Tibial artery (tissue), 4 donors: ENCODE results near the gene DDX31.

Experiments
- DNase-seq, 2 donors: peaks; one replicate each; pipeline ENCODE4 v3.0.0-alpha.2; 2019
- H3K27ac ChIP-seq, 2 donors: fragments of 200-600 bp; sonication (generic) in 1 of 2; 1 replicate in 1 of 2; 2 replicates in 1 of 2; pipeline ENCODE4 v1.5.1; 2018 to 2019; ENCODE audit warnings: mild to moderate bottlenecking in 1 of 2
- H3K27me3 ChIP-seq, 2 donors: fragments of 200-600 bp; sonication (generic) in 1 of 2; one replicate each; pipeline versions ENCODE4 v1.5.1 to v1.6.0; 2016 to 2019
- H3K36me3 ChIP-seq, 3 donors: fragments of 200-600 bp; sonication (generic) in 2 of 3; one replicate each; pipeline ENCODE4 v1.5.1; 2016 to 2019; ENCODE audit warnings: mild to moderate bottlenecking in 2 of 3
- H3K4me1 ChIP-seq, 4 donors: fragments of 200-600 bp; sonication (generic) in 2 of 4; 1 replicate in 3 of 4; 2 replicates in 1 of 4; pipeline ENCODE4 v1.5.1; 2016 to 2019
- H3K4me3 ChIP-seq, 2 donors: fragments of 200-600 bp; sonication (generic) in 1 of 2; 1 replicate in 1 of 2; 2 replicates in 1 of 2; pipeline ENCODE4 v1.5.1; 2018 to 2019; ENCODE audit warnings: mild to moderate bottlenecking in 2 of 2
- H3K9me3 ChIP-seq, 3 donors: fragments of 200-600 bp; sonication (generic) in 1 of 3; one replicate each; pipeline ENCODE4 v1.5.1; 2016 to 2019
- intact Hi-C: fragments of 100-400 bp; cut with DNase I; formaldehyde crosslinking; loops from one replicate; pipeline ENCODE4 v1.15.0; 2023; ENCODE audit warnings: low total_unique reads
- TF ChIP-seq, protein P1 (sequence below), 2 experiments: fragments of 200-600 bp in 1 of 2; fragments of 450-650 bp in 1 of 2; IDR thresholded peaks; one replicate each; pipeline ENCODE4 v1.5.1; 2017 to 2019; ENCODE audit warnings: antibody characterized with exemption in 2 of 2, mild to moderate bottlenecking in 1 of 2, moderate library complexity in 1 of 2

Gene DDX31

DNA sequence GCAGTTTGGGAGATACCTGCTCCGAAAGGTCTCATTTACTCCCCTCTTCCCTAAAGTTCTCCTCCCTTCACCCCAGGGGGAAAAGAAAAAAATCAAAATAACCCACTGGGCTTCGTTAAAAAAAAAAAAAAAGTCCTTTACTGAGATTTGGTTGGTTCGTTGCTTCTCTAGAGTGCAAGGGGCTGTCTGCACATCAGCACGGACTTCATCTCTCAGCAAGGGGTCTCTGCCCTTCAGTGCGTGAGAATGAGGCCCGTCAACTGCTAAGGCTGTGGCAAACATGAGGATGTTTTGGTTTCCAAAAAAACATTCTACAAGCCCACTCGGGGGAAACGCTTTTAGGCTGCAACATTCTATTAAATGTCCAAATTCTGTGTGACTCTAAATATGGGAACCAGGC, 77.3 kb downstream of the DDX31 start:
- no peak overlapping the region for H3K27ac ChIP-seq
- H3K27me3 ChIP-seq = peaks cover 0 to 48% of the 10 kb centered on the region in 2 donors
- H3K4me3 ChIP-seq = no peak overlapping the region
- H3K4me1 ChIP-seq = peaks cover 0 to 18% (median 14%) of the 10 kb centered on the region in 4 donors
- TF ChIP-seq, protein P1, sequence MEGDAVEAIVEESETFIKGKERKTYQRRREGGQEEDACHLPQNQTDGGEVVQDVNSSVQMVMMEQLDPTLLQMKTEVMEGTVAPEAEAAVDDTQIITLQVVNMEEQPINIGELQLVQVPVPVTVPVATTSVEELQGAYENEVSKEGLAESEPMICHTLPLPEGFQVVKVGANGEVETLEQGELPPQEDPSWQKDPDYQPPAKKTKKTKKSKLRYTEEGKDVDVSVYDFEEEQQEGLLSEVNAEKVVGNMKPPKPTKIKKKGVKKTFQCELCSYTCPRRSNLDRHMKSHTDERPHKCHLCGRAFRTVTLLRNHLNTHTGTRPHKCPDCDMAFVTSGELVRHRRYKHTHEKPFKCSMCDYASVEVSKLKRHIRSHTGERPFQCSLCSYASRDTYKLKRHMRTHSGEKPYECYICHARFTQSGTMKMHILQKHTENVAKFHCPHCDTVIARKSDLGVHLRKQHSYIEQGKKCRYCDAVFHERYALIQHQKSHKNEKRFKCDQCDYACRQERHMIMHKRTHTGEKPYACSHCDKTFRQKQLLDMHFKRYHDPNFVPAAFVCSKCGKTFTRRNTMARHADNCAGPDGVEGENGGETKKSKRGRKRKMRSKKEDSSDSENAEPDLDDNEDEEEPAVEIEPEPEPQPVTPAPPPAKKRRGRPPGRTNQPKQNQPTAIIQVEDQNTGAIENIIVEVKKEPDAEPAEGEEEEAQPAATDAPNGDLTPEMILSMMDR (IDR thresholded peaks at IDR 0.05) = no peak
- intact Hi-C loops = no loop called here
- peaks cover 21 to 45% (median 38%) of the 10 kb centered on the region in 3 donors for H3K36me3 ChIP-seq
- no peaks in the 10 kb centered on the region for H3K9me3 ChIP-seq
- DNase-seq = no peak

DNA sequence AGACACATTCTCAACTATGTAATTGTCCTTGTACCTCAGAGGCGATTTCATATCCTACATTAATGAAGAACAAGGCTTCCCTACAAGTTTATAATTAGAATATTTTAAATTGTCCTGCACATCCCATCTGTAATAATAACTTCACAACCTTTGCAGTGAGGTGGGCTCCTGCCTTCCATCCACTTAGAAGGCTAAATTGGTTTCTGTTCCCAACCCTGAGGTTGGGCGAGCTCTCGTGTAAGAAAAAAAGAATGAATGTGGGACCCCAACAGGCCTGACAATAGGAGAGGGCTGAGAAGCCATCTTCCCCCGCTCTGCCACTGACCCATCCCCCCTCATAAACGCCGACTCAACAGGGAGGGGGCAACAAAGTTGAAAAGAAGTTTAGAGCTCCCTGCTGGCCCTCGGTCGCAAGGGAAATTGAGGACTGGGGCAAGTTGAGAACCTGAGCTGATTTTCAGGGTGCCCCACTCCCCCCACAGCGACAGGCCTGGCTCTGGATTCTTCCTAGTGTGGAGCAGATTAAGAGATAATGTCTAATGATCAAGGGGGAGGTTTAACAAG, 78.0 kb downstream of the DDX31 start:
- TF ChIP-seq, protein P1 (IDR thresholded peaks at IDR 0.05) = no peak
- Histone ChIP-seq H3K27ac (no peak overlapping the region), H3K36me3 (peaks cover 21 to 39% (median 32%) of the 10 kb centered on the region in 3 donors), H3K4me3 (no peak overlapping the region), H3K4me1 (peaks cover 0 to 23% (median 14%) of the 10 kb centered on the region in 4 donors), H3K27me3 (peaks cover 0 to 55% of the 10 kb centered on the region in 2 donors), H3K9me3 (no peaks in the 10 kb centered on the region)
- intact Hi-C loops = no loop called here
- no peak for DNase-seq

DNA sequence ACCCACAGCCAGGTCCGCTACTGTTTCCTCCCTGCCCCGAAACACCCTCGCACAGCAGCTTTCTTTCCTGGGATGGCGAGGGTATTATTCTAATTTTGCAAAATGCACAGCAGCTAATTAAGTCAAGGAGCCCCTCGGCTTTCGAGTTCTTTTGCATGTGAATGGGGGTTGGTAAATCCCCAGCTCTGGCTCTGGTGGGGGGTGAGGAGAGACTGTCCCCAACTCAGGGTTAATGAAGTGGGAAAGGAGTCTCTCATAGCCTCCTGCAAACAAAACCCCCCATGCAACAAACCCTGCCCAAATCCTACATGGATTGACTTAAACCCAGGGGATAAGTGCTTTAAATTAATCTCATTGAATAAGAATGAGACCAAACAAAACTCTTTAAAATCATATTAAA, 78.5 kb downstream of the DDX31 start:
- Histone ChIP-seq H3K27ac (no peak overlapping the region), H3K4me1 (peaks cover 0 to 29% (median 14%) of the 10 kb centered on the region in 4 donors), H3K9me3 (no peaks in the 10 kb centered on the region), H3K36me3 (peaks cover 21 to 33% (median 26%) of the 10 kb centered on the region in 3 donors), H3K27me3 (peaks cover 0 to 60% of the 10 kb centered on the region in 2 donors), H3K4me3 (no peak overlapping the region)
- DNase-seq = no peak
- TF ChIP-seq, protein P1 (IDR thresholded peaks at IDR 0.05) = no peak
- intact Hi-C loops = no loop called here

DNA sequence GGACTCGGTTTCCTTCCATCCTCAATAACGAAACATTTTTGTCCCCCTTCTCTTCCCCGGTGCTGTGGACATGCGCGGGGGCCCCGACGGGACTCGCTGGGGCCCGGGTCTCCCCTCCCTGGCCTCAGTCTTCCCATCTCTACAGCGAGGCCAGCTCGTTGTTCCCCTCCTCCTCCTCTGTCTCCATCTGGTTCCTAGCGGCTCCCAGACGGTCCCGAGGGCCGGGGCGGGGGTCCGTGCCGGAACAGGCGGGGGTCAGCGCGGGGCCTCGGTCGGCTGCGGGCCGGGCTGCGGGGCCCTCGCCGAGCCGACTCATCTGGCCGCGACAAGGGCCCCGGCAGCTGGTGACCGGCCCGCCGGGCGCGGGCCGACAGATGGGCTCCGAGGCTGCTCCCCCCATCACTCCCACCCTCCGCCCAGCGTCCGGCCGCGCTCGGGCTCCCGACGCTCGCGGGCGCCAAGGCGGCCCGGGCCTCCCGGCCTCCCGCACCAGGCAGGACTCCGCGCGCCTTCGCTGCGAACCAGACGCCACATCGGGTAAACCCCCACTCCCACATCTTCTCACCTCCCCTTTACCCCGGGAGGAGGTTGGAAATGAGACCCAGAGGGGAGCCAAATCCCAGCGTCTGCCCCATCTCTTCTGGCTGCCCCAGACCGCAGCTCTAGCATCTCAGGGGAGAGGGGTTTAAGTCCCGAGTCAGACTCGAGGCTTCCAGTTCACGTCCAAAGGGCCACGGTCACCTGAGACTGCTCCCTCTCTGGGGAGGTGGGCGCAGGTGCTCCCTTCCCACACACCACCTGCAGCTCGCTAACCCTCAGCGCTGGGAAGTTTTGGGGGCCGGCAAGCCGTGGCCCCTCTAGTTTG, 79.2 kb downstream of the DDX31 start:
- peaks cover 21 to 26% (median 22%) of the 10 kb centered on the region in 3 donors for H3K36me3 ChIP-seq
- intact Hi-C loops = no loop called here
- no peak overlapping the region for H3K4me3 ChIP-seq
- H3K4me1 ChIP-seq = peaks cover 0 to 29% (median 14%) of the 10 kb centered on the region in 4 donors
- H3K9me3 ChIP-seq = no peaks in the 10 kb centered on the region
- TF ChIP-seq, protein P1 (IDR thresholded peaks at IDR 0.05) = no peak
- H3K27ac ChIP-seq = no peak overlapping the region
- peaks cover under 1 to 67% of the 10 kb centered on the region in 2 donors for H3K27me3 ChIP-seq
- DNase-seq = no peak

DNA sequence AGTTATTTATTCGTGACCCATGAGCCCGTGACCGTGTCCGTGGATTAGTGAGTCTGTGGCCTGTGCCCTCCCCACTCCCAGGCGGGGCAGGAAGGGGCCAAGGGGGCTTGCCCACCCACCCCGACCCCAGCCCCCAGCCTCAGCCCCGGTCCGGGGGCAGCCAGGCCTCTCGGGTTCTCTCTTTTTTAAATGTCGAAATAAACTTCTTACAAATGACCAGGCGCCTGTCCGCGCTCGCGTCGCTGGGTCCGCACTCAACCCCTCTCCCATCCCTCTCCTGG, 79.8 kb downstream of the DDX31 start:
- Histone ChIP-seq H3K27ac (no peak overlapping the region), H3K9me3 (no peaks in the 10 kb centered on the region), H3K4me1 (peaks cover 0 to 29% (median 14%) of the 10 kb centered on the region in 4 donors), H3K27me3 (peaks cover 4 to 73% of the 10 kb centered on the region in 2 donors), H3K4me3 (no peak overlapping the region), H3K36me3 (peaks cover 16 to 20% (median 16%) of the 10 kb centered on the region in 3 donors)
- TF ChIP-seq, protein P1 (IDR thresholded peaks at IDR 0.05) = no peak
- no peak for DNase-seq
- intact Hi-C loops = no loop called here
